Adrenal gland (tissue), 5 donors: Measurements from ENCODE around the gene EXOC4.

ENCODE experiments used
- POLR2A ChIP-seq, 2 donors: fragments of 450-650 bp; IDR thresholded peaks; one replicate each; pipeline ENCODE4 v1.6.1; 2017; ENCODE audit warnings: antibody characterized with exemption in 2 of 2, mild to moderate bottlenecking in 2 of 2, moderate library complexity in 1 of 2
- TF ChIP-seq, protein P1 (sequence below), 6 experiments: fragments of 450-650 bp in 4 of 6; fragments of 200-600 bp in 2 of 6; sonication (generic) in 1 of 6; IDR thresholded peaks; 1 replicate in 5 of 6; 2 replicates in 1 of 6; pipeline versions ENCODE4 v1.5.1 to v1.8.0; 2016 to 2021; ENCODE audit warnings: antibody characterized with exemption in 6 of 6, mild to moderate bottlenecking in 2 of 6, moderate library complexity in 1 of 6
- donor health status: DM: no; HTN: no; CAD: no.

DNA sequence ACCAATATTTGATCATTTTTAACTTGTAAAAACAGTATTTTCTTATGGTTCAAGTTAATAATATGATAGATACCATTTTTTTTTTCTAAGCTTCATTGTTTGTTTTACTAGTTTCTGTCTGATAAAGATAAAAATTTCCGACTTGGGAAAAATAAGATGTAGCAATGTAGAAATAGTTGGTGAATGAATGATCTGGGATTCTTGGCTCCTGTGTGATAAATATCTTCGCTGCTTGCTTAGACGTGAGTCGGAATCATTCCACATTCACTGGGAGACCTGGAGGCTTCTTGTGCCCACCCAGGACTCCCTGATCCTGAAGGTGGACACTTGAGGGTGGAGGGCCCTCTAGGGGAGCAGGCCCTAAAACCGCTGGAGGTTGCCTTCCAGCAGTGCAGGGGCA is 47.9 kb downstream of the EXOC4 start:
- TF ChIP-seq, protein P1, sequence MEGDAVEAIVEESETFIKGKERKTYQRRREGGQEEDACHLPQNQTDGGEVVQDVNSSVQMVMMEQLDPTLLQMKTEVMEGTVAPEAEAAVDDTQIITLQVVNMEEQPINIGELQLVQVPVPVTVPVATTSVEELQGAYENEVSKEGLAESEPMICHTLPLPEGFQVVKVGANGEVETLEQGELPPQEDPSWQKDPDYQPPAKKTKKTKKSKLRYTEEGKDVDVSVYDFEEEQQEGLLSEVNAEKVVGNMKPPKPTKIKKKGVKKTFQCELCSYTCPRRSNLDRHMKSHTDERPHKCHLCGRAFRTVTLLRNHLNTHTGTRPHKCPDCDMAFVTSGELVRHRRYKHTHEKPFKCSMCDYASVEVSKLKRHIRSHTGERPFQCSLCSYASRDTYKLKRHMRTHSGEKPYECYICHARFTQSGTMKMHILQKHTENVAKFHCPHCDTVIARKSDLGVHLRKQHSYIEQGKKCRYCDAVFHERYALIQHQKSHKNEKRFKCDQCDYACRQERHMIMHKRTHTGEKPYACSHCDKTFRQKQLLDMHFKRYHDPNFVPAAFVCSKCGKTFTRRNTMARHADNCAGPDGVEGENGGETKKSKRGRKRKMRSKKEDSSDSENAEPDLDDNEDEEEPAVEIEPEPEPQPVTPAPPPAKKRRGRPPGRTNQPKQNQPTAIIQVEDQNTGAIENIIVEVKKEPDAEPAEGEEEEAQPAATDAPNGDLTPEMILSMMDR (IDR thresholded peaks at IDR 0.05), result no peak
- TF ChIP-seq POLR2A (IDR thresholded peaks at IDR 0.05), result no peak
